Measurements from ENCODE around the gene ZP2. TPM values are rescaled to one million over a fixed set of nuclear protein-coding genes. Genes with fewer than 3 reads are reported as not detected.
A peak's percentile ranks its signal among the peaks of the same experiment; 100 is the strongest.

ZP2 gene
- total RNA-seq, 1 donor from 2014 or later: not detected

DNA sequence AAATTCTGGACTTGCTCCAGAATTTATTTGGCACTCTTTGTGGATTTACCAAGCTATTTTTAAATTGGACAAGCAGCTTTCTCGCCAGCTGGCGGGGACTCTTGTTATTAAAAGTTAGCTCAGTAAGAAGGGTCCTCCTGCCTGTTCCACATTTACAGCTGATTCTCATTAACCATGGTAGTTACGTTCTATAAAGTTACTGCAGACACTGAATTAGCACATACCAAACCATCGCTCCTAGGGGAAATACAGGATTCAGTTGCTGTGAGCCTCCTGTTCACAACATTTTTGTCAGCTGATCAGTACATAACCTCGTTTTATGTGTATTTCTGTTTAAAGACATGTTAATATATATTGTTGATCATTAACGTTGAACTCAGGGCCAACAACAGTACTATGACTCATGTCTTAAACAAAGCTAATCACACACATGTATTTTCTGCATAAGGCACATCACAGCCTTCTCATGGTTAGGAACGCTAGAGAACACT lies 48.7 kb downstream of the ZP2 start:
- Mint-ChIP-seq H3K4me3 (ENCODE audit: unreplicated experiment) (no peak overlapping the region), H3K27me3 (ENCODE audit: unreplicated experiment) (no peaks in the 10 kb centered on the region), H3K36me3 (ENCODE audit: unreplicated experiment) (peaks cover 16% of the 10 kb centered on the region), H3K27ac (ENCODE audit: unreplicated experiment) (no peak overlapping the region), H3K4me1 (ENCODE audit: unreplicated experiment) (peaks cover 18% of the 10 kb centered on the region), H3K9me3 (ENCODE audit: unreplicated experiment) (no peaks in the 10 kb centered on the region)
- no peak for DNase-seq (ENCODE audit: extremely low spot score, unreplicated experiment)
- TF ChIP-seq CTCF (IDR thresholded peaks at IDR 0.05): no peak

- no peak overlapping the region for H3K4me3 Mint-ChIP-seq (ENCODE audit: unreplicated experiment)
- no peak overlapping the region for H3K27ac Mint-ChIP-seq (ENCODE audit: unreplicated experiment)
- no peaks in the 10 kb centered on the region for H3K9me3 Mint-ChIP-seq (ENCODE audit: unreplicated experiment)
- no peak for TF ChIP-seq CTCF (IDR thresholded peaks at IDR 0.05)
- no peak for DNase-seq (ENCODE audit: extremely low spot score, unreplicated experiment)
- peaks cover 20% of the 10 kb centered on the region for H3K4me1 Mint-ChIP-seq (ENCODE audit: unreplicated experiment)
- H3K36me3 Mint-ChIP-seq (ENCODE audit: unreplicated experiment): peaks cover 12% of the 10 kb centered on the region
- no peaks in the 10 kb centered on the region for H3K27me3 Mint-ChIP-seq (ENCODE audit: unreplicated experiment)
Measured at GRCh38 chr16:21161211-21161610, 50.2 kb downstream of the ZP2 start.

DNA sequence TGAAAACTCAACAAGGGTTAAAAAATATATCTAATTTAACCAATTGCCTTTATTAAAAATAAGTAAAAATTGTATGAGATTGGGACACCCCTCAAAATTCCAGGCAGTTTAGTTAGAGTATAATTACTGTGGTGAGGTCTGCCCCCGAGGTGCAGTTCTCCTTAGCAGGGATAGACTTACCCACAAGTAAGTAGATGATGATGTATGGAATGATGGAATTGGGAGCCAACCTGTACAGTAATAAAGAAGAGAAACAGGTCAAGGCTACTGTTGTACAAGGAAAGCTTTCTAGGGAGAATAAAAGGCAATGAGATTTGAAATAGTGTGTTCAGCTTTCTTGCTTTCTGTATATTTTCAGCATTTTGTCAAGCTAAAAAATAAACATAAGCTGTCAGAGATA lies 51.1 kb downstream of the ZP2 start:
- Mint-ChIP-seq H3K27me3 (ENCODE audit: unreplicated experiment) (no peaks in the 10 kb centered on the region), H3K36me3 (ENCODE audit: unreplicated experiment) (peaks cover 10% of the 10 kb centered on the region), H3K4me1 (ENCODE audit: unreplicated experiment) (peaks cover 20% of the 10 kb centered on the region), H3K27ac (ENCODE audit: unreplicated experiment) (no peak overlapping the region), H3K9me3 (ENCODE audit: unreplicated experiment) (no peaks in the 10 kb centered on the region), H3K4me3 (ENCODE audit: unreplicated experiment) (no peak overlapping the region)
- no peak for TF ChIP-seq CTCF (IDR thresholded peaks at IDR 0.05)
- no peak for DNase-seq (ENCODE audit: extremely low spot score, unreplicated experiment)

DNA sequence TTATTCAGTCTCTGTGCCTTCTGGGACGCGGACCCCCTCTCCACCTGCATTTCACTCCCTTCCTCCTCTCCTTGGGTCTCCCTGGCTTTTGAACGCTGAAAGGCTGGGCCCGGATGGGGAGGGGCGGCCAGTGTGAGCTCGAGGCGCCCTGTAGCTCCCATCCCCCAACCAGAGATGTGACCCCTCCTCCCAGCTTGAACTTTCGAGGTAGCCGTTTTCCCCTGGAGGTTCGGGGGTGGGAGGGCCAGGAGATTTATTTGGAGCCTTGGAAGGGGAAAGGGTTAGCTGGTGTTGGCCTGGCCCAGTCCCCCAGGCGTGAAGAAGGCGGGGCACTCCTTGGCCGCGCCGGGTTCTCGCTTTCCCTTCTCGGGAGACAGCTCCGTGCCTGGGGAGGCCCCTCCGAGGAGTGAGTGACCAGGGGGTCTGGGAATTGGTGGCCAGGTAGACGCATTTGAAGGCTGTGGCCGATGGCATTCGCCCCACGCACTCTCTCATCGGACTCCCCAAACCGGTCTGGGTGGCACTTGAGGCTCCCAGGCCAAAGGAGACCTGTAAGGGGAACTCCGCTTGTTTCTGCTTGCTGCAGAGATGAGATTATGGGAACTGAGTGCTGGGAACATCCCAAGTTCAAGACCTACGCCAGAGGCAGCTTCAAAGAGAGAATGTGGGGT lies 52.0 kb downstream of the ZP2 start:
- Mint-ChIP-seq H3K4me1 (ENCODE audit: unreplicated experiment) (peaks cover 20% of the 10 kb centered on the region), H3K27me3 (ENCODE audit: unreplicated experiment) (no peaks in the 10 kb centered on the region), H3K36me3 (ENCODE audit: unreplicated experiment) (peaks cover 7% of the 10 kb centered on the region), H3K4me3 (ENCODE audit: unreplicated experiment) (peak overlapping the region; percentile 87), H3K27ac (ENCODE audit: unreplicated experiment) (peak overlapping the region; percentile 62), H3K9me3 (ENCODE audit: unreplicated experiment) (no peaks in the 10 kb centered on the region)
- DNase-seq (ENCODE audit: extremely low spot score, unreplicated experiment): no peak
- no peak for TF ChIP-seq CTCF (IDR thresholded peaks at IDR 0.05)

- H3K27ac Mint-ChIP-seq (ENCODE audit: unreplicated experiment): peak within 1 kb of the TSS; percentile 71
- H3K4me1 Mint-ChIP-seq (ENCODE audit: unreplicated experiment): peaks cover 20% of the 10 kb centered on the region
- peaks cover 7% of the 10 kb centered on the region for H3K36me3 Mint-ChIP-seq (ENCODE audit: unreplicated experiment)
- TF ChIP-seq CTCF (IDR thresholded peaks at IDR 0.05): no peak
- peak; percentile 92 for DNase-seq (ENCODE audit: extremely low spot score, unreplicated experiment)
- H3K9me3 Mint-ChIP-seq (ENCODE audit: unreplicated experiment): no peaks in the 10 kb centered on the region
- peak within 1 kb of the TSS; percentile 87 for H3K4me3 Mint-ChIP-seq (ENCODE audit: unreplicated experiment)
- no peaks in the 10 kb centered on the region for H3K27me3 Mint-ChIP-seq (ENCODE audit: unreplicated experiment)
Measured at GRCh38 chr16:21158208-21159110, 52.9 kb downstream of the ZP2 start, which contains the start of gene LDAF1. TSS of gene LDAF1 (plus strand) at chr16:21158674. CDS start at chr16:21161183, 2,509 bp downstream.

Data from osteocyte (in vitro differentiated cells).